ENCODE measurements around the gene RASL11B.
"Not testable (repeated sequence)": the region's sequence is repeated elsewhere in the genome, so short reads cannot be mapped to it uniquely, and the experiment has no call there.

The RASL11B gene, protein sequence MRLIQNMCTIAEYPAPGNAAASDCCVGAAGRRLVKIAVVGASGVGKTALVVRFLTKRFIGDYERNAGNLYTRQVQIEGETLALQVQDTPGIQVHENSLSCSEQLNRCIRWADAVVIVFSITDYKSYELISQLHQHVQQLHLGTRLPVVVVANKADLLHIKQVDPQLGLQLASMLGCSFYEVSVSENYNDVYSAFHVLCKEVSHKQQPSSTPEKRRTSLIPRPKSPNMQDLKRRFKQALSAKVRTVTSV

DNA sequence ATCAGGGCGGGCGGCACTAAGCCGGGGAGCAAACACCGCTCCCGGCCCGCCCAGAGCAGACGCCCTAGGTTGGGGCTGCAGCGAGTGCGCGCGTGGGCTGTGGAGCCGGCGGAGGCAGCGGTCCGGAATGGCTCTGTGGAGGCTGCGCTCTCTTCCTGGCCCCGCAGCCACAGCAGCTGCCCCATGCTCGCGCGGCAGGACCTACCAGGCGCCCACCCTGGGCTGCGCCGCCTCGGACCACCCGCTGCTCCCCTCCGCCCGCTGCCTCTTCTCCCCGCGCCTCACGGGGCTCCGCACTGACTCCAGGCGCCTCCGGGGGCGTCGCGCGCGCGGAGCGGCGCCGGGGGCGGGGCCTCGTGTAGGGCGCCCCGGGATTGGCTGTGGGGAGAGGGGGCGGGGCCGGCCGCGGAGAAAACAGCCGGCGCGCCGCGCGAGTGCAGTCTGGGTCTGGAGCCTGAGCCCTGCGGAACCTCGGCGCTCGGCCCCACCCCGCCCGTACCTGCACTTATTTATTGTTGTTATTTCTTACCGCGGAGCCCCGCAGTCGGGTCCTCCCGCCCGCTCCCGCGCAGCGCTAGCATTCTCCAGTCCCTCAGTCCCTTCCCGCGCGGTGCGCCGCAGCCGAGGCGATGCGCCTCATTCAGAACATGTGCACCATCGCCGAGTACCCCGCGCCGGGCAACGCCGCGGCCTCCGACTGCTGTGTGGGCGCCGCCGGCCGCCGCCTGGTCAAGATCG, at the start of gene RASL11B:
TSS of gene RASL11B (plus strand) at position 439 of the 738 bp plus-strand sequence. CDS start at position 630, 191 bp downstream.
- DNase-seq: peak; percentile 84

DNA sequence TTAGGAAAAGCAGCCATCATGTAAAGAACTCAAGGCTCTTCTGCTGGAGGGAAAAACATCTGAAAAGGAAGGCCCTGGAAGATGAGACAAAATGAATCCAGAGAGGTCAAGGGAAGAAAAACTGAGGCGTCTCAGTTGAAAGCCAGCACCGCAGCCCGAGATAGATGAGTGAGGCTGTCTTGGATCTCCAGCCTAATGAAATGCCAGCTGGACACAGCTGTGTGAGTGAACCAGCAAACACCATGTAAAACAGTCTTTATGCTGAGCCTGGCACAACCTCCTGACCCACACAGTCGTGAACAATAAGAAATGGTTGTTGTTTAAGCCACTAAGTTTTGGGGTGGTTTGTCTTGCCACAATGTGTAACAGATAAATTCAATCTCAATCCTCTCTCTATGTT, 48.6 kb upstream of the RASL11B start:
- no peak for DNase-seq

DNA sequence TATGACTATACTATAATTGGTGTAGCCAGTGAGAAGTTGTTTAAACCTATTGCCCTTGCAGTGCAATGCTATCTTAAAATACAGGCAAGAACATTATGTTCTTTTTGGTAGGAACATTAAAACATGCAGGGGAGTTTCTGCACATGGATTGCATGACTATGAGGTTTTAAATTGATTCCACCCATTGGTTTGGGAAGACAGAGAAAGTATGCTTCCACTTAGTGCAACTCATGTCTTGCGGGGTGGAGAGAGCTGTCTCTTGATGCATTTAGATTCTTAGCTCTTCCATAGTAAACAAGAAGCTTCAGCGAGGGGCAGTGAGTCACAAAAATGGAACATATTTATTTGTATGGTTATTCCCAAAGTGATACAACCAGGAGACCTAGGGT, 39.5 kb upstream of the RASL11B start:
- no peak for DNase-seq

DNA sequence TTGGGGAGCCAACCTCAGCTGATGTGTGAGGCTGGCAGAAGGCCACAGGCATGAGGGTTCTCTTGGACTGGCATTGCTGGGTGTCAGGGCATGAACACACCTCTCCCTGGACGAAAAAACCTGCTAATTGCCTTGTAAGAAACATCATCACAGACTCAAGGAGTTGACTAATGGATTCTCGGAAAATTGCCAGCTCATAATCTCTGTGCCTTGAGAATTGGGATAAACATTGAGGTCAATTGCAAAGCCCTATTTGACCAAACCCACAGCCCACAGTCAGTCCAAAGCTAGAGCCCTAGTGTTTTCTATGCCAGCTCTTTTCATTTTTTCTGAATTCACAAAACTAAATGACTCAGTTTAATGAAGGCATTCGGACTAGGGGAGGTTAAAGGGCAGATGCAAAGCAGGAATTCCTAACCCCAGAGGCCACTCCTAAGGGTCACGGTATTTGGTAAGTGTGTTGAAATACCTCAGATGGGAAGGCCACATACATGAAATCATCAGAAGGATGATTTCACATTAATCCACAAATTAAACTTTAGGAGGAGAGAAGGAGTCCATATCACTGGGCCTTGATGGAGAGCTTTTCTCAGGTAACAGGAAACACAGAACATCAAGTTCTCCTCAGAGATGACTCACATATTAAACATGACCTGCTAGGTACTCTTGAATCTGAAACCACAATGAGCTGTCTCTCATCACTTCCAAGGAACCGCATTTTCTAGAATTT, 39.0 kb upstream of the RASL11B start:
- DNase-seq: peak; percentile 74

DNA sequence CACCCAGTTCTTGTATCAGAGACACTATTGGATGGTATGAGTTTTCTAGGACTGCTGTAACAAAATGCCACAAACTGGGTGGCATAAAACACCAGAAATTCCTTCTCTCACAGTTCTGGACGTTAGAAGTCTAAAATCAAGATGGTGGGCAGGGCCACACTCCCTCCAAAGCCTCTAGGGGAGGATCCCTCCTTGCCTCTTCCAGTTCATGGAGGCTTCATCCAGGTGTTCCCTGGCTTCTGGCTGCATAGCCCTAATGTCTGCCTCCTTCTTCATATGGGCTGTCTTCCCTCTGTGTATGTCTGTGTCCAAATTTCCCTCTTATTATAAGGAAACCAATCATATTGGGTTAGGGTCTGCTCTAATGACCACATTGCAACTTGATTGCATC, 38.4 kb upstream of the RASL11B start:
- no peak for DNase-seq

DNA sequence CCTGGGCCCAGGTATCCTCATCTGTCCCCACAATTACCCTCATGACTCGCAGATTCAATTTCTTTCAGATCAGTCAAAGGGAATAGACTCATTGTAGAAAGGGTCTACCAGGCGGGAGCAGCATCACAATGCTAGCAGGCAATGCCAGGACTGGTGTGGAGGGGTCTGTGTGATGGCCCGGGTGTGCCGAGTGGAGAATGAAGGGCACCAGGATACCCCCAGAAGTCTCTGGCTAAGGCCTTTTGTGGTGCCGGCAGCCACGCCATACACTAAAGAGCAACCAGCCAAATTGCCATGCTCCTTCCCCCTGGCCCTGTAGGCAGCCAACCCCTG, 37.9 kb upstream of the RASL11B start:
- no peak for DNase-seq

DNA sequence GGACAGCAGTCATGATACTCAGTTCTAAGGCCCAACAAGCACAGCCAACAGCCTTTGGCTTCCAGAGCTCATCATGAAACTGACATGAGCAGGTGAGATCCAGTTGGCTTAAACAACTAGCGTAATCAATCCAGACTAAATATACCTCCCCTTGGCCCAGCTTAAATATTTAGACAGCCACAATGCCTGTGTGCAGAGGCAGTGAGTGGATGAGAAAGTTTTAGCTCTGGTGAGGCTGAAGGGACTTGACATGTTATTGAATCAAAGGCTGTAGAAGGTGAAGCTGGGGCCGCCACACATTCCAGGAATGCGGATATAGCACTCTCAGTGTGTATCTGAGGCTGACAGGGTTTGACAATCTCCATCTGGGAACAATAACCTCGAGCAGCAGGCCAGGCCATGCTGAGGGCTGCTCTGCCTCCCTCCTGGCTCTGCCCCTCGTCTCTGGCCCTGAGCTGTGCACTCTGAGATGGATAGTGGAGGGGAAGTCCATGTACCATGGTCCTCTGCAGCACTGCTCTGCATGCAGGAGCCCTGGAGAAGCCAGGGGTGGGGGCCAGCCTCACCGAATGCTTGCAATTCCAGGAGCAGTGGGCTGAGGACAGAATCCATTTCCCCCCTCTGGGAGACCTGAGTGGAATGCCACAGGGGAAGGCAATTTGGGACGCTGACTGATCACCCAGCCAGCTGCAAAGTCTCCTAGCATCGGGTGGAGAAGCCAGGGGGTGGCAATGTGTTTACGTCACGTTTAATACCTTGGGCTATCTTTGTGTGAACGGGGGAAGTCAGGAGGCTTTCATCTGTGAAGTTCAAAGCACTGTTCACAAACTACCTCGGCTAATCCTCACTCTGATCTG, 37.3 kb upstream of the RASL11B start:
- no peak for DNase-seq

DNA sequence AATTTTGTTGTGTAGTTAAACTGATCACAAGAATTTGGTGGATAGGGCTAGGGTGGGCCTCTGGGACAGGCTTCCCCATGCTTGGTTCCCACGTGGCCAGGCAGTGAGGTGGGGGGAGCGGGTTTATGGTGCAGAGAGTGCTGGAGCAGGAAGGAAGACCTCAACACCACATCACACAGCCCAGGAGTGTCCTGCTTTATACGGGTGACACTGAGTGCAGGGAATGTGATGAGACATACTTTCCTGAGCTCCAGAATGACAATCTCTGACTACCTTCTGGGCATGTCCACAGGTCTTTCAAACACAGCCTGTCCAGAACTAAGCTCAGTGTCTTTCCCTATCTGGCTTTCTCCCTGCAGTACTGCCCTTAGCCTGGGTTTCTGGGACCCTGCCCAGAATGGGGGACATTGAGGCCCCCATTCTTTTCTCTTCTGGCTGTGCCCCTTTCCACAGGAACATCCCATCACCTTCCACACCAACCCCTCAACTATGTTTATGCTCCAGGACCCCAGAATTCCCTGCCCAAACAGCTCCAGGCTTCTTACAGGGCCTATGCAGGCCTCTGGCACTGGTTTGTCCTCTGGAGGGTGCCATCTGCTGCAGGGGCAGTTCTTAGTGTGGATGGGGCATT, 36.5 kb upstream of the RASL11B start:
- DNase-seq: no peak

DNA sequence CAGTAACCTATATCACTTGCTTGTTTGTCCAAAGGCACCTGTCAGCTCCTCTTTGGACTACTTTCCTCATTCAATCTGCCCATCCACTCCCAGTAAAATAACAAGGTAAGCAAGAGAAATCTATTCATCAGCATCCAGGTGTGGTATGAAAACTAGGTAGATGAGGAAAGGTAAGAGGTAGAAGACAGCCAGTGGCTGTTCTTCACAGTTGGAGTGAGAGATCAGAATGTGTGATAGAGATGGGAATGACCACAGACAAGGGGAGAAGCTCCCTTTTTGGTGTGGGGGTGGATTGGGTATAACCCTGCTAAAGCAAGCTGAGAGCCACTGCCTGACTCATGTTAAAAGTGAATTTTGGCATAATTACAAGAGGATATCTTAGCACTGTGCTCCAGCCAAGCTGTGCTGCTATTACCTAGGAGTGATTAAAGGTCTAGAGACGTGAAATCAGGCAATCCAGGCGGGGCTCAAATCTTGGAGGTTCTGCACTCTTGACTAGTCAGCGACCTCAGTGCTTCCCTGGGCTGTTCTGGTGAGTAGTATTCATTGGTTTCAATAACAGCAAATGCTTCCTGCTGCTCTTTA, 28.1 kb upstream of the RASL11B start:
- no peak for DNase-seq

DNA sequence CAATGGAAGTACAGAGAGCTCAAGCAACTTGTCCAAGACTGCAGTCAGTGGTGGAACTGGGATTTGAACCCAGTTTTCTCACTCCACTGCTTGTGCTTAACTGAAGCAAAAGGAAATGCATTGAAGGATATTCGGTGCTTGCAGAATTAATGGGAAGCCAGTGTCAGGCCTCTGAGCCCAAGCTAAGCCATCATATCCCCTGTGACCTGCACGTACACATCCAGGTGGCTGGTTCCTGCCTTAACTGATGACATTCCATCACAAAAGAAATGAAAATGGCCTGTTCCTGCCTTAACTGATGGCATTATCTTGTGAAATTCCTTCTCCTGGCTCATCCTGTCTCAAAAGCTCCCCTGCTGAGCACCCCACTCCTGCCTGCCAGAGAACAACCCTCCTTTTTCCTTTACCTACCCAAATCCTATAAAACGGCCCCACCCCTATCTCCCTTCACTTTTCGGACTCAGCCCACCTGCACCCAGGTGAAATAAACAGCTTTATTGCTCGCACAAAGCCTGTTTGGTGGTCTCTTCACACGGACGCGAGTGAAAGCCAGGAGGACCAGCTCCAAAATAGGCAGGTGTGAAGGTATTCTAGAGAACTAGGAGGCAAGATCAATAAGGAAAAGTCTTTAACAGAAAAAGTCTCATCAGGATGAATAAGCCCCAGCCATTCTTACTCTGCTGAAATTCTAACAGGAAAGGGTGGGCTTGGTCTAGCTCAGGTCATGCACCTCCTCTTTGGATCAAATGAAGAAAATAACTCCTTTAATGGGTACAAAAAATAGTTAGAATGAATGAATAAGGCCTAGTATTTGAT, 27.3 kb upstream of the RASL11B start:
- DNase-seq: not testable (repeated sequence)

DNA sequence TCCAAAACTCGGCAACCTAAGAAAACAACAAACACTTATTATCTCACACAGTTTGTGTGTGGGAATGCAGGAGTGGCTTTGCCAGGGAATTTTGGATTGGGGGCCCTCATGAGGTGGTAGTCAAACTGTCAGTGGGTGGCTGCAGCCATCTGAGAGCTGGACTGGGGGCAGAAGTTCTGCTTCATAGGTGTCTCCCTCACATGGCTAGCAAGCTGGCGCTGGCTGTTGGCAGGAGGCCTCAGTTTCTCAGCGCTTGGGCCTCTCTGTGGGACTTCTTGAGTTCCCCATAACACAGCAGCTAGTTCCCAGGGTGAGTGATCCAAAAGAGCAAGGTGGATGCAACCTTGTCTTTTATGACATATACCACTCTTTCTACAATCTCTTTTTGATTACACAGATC, 26.0 kb upstream of the RASL11B start:
- DNase-seq: no peak

DNA sequence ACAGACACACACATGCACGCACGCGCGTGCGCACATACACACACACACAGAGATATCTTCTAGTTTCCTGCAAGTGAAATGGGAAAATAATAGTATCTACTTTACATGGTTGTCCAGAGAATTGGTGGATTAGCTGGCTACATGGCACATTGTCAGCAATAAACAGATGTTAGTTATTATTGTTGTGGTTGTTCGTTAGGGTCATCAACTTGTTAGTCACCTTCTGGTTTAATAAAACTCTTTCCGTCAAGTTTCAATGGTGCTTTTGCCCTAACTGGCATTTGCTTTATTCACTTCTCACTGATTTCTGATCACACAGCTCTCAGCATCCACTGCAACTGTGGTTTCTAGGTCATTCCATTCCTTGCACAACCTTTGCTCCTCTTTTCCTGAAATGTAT, 25.4 kb upstream of the RASL11B start:
- DNase-seq: no peak

DNA sequence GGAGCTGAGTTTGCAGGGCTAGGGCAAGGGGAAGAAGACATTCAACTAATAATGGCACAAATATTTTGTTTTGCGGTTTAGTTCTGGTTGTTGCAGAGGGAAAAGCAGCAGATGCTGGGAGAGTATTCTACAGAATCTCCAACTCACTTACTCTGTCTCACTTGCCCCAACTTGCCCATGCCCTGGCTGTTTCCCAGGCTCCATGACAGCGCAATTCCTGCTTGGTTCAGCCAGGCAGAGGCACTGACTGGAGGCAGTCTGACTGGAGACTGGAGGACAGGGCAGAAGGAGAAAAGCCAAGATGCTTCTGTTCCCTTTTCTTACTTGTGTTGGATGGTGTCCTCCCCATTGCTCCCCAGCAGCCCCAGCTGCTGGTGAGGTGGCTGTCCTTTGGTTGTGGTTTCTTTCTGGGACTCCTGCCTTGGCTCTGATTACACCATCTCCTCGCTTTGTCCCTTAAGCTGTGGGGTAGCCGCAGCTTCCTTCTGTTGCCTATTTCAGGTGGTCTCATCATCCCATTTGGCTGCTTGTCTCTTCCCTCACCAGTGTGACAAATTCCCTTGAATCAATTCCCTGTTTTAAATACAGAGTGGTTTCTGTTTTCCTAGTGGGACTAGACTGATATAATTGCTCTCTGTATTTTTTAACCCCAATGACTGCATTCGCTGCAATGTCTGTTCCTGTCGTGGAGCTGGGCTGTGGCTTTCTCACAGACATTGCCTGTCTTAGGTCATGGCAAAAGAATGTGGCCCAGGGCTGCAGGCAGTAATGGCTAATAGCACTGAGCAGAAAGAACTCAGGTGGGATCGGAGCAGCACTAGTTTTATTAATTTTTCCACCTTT, 24.2 kb upstream of the RASL11B start:
- DNase-seq: no peak

DNA sequence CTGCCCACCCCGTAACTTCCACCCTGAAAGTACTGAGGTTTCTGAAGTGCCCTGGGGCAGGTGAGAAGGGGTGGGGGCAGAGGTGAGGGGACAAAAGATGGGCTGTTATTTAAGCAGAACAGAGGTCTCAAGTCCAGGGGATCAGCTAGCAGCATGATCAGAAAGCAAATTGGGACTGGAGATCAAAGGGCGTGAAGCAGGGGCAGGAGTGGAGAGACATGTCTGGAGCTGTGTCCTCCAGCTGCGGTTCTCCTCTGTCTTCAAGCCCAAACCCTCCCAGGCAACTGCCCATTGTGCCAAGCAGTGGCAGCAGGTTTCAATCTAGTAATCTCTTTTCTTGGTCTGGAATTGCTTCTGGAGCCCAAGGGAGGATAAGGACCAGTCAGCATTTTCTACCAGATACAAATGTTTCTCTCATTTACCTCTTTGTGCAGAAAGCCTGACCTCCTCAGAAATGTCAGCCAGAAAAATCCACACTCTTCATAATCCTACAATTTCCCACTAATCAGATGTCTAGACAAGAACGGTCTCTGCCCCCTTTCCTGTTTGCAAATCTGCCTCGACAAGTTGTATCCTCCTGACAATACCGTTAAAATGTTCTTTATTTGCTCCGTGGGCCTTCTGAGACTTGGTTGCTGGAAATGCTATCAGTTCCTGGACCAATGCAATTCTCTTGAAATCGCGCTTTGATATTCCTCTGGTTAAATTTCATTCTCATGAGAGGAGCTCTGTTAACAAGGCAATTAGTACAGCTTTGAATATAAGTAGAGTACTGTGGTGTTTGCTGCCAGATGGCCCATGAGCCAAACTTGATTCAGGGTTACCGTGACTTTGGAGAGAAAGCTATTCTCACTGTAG, 23.2 kb upstream of the RASL11B start:
- DNase-seq: no peak

DNA sequence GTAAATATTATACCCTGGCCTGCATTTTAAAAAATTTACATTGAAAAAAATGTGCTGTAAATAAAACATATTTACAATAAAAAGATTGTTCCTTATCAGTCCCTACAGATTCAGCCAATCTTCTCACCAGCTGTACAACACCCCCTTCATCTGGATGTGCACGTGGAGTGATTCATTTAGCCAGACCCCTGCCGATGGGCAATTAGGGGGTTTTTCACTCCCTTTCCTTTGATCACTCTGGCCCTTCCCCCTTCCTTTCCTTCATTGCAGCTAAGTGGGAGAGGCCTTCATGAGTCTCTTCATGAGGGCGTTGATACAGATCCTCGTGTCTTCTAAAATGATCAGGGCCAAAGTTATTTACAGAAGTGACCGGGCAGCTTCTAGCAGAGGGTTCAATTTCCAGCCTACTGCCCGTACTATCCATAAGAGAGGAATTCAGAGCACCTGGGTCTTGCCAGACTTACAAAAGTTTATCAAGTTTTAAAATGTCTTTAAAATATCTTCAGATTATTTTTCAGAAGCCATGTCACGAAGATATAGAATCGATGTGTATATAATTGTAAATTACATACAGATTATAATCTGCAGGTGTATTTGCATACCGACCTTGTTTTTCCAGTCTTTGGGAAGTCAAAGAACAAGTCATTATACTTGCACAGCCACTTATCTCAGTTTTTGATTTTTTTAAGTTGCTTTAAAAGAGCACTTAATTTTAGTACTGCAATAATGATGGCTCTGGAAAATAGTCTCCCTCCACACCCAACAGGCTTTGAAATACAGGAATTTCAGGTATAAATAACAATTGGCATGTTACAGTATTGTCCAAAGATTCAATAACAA, 21.4 kb upstream of the RASL11B start:
- DNase-seq: no peak

DNA sequence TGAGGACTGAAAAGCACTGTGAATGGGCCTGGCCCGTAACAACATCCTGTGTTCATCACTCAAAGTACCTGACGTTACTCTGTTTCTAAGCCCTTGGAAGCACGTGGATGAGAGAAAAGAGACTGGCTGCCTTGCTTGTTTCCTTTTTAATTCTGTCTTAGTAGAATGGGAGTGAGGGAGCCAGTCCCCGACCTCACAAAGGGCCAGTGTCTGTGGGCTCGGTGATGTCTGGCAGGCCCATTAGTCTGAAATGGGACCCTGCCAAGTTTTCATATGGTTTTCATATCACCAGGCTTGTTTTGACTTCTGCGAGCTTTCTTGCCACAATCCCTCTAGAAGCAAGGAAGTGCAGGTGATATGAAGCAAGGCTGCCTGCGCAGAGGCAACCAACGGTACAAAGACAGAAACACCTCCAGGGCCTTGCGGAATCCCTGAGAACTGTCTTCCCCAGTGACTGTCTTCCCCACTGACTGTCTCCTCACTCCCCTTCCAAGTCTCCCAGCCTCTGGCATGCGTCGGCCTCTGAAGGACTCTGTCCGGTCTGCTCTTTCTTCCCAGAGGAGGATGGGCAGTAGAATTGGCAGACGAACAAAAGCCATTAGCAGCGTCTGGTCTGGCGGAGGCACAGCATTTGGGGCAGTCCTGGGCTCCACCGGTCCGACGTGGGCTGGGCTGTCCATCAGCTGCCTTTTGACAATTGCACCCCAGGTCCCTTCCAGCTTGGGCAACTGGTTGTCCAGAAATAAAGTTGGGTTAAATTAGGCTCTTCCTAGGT, 20.2 kb upstream of the RASL11B start:
- no peak for DNase-seq

DNA sequence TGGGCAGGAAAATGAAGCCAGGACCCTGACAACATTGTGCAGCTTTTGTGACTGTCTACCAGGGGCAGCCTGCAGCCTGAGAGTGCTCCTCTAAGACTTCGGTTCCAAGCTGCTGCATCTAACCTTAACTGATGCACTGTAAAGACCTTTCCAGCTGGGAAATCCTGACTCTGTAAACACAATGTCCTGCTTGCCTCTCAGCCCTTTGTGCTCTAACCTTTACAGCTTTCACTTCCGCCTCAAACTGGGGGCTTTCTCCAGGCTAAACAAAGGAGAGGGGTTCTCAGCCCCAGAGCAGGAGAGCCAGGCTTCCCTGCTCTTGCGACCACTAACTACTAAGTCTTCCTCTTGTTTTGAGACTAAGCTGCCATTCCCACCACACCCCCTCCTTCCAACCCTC, 19.3 kb upstream of the RASL11B start:
- DNase-seq: no peak

DNA sequence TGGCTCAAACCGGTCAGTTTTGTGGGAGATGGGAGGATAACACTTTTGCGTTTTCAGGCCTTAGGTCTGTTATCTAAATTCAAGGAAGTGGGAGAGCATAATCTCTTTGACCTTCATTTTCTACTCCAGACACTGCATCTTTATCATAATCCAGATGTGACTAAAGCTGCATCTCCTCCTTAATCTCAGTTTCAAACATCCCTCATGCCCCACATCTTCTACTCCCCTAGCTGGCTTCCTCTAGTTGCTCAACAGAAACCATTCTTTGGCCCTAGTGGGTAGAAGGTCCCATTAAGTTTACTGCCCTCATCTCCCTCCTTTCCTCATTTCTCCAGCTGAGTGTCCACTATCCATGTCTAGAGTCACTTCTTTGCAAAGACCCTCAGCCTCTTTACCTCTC, 18.8 kb upstream of the RASL11B start:
- DNase-seq: no peak

All from activated CD4-positive, alpha-beta T cell treated with anti-CD3 and anti-CD28 coated beads, Interleukin-2, amount 50 U/mL, for 16 hours (primary cell).